Breast epithelium (tissue), 3 donors: Measurements from ENCODE around the gene SOX18.

ENCODE experiments used
- CTCF ChIP-seq, 3 donors: fragments of 450-650 bp; IDR thresholded peaks; one replicate each; pipeline ENCODE4 v1.5.1; 2016 to 2017; ENCODE audit warnings: antibody characterized with exemption in 3 of 3, mild to moderate bottlenecking in 3 of 3, moderate library complexity in 3 of 3
- POLR2AphosphoS5 ChIP-seq, 3 donors: sonication (generic); formaldehyde crosslinking; IDR thresholded peaks; one replicate each; pipeline ENCODE4 v1.6.1; 2017; ENCODE audit warnings: antibody characterized with exemption in 3 of 3

- TF ChIP-seq POLR2AphosphoS5 (IDR thresholded peaks at IDR 0.05) (no peak), CTCF (IDR thresholded peaks at IDR 0.05) (no peak)
These were observed 37.4 kb upstream of the SOX18 start for GRCh38 chr20:64086801-64087200.
